Neural progenitor cell (in vitro differentiated cells): ENCODE results near the gene TNK2.

Experiments used
- CTCF ChIP-seq: fragments of 200-600 bp; sonication (generic); IDR thresholded peaks from 2 replicates; pipeline ENCODE4 v1.5.1; 2017; ENCODE audit warnings: antibody characterized with exemption, mild to moderate bottlenecking
- EZH2 ChIP-seq: fragments of 200-600 bp; sonication (generic); IDR thresholded peaks from 2 replicates; pipeline ENCODE4 v1.6.1; 2017; ENCODE audit warnings: antibody characterized with exemption, mild to moderate bottlenecking, moderate library complexity

GRCh38 chr3:195869413-195870001 lies 38.8 kb downstream of the TNK2 start:
- TF ChIP-seq CTCF = no peak
- no peak for TF ChIP-seq EZH2
